D721Med (cell line): ENCODE results near the gene LSAMP.
"Not testable (repeated sequence)": the region's sequence is repeated elsewhere in the genome, so short reads cannot be mapped to it uniquely, and the experiment has no call there.

Experiments
- DNase-seq: peaks from one replicate; pipeline ENCODE4 v3.0.0; 2011; ENCODE audit warnings: low spot score; ENCODE audit not compliant: insufficient read length
- FAIRE-seq: peaks from 2 replicates; lab custom pipeline; 2011; peaks lifted over from hg19 to GRCh38; lab: Jason Lieb, UNC
- TF ChIP-seq, protein P1 (sequence below): IDR thresholded peaks from 2 replicates; pipeline ENCODE4 v1.5.1; 2012; ENCODE audit warnings: mild to moderate bottlenecking, control low read depth; ENCODE audit not compliant: insufficient read depth; ENCODE audit errors: missing control alignments

Gene LSAMP

DNA sequence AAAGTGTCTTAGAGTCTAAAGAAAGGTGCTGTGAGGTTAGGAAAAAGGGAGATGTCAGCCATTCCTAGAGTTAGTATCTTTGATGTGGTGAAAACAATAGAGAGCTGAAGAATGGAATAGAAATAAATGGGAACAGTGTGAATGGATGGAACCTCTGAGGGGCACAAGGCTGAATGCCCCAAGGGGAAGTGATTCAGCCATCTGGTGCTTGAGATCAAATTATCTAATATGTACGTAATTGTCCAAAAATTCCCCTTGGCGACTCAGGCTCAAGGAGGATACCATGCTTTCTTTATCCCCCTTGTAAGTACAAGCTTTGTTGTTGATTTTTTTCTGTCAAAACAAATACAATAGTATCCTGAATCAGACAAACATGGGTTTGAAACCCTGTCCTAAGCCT lies 361.6 kb downstream of the LSAMP start:
- DNase-seq (no peak), FAIRE-seq (no peak)
- TF ChIP-seq, protein P1, sequence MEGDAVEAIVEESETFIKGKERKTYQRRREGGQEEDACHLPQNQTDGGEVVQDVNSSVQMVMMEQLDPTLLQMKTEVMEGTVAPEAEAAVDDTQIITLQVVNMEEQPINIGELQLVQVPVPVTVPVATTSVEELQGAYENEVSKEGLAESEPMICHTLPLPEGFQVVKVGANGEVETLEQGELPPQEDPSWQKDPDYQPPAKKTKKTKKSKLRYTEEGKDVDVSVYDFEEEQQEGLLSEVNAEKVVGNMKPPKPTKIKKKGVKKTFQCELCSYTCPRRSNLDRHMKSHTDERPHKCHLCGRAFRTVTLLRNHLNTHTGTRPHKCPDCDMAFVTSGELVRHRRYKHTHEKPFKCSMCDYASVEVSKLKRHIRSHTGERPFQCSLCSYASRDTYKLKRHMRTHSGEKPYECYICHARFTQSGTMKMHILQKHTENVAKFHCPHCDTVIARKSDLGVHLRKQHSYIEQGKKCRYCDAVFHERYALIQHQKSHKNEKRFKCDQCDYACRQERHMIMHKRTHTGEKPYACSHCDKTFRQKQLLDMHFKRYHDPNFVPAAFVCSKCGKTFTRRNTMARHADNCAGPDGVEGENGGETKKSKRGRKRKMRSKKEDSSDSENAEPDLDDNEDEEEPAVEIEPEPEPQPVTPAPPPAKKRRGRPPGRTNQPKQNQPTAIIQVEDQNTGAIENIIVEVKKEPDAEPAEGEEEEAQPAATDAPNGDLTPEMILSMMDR, result no peak

DNA sequence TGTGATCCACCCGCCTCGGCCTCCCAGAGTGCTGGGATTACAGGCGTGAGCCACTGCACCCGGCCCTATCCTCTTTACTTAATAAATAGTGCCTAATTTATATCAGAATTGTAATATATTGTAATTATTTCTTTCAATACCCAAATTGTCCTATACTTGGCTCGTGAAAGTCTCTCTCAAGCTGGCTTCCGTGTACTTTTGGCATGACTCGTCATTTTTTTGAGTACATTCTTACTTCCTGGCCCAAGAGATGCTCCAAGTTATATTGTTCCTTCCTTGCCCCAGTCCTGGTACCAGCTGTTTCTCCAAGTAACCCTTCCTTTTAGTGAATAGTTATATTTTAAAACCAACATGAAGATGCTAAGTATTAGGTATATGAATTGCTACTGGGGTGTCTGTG lies 366.7 kb downstream of the LSAMP start:
- TF ChIP-seq, protein P1, result no peak
- no peak for DNase-seq
- FAIRE-seq, result no peak

DNA sequence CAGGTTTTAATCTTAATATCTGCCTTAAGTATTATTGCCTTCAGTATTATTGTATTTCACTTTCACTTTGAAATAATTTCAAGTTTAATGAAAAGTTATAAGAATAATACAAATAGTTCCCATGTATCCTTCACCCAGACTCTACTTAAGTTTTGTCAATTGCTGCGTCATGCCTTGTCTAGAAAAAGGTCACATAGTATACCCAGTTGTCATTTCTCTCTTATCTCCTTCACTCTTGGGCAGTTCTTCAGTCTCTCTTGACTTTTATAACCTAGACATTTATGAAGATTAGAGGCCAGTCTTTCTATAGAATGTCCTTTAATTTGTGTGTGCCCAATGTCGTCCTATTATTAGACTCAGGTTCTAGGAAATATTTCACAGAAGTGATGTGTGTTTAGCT lies 367.7 kb downstream of the LSAMP start:
- TF ChIP-seq, protein P1, result no peak
- DNase-seq (no peak), FAIRE-seq (no peak)

DNA sequence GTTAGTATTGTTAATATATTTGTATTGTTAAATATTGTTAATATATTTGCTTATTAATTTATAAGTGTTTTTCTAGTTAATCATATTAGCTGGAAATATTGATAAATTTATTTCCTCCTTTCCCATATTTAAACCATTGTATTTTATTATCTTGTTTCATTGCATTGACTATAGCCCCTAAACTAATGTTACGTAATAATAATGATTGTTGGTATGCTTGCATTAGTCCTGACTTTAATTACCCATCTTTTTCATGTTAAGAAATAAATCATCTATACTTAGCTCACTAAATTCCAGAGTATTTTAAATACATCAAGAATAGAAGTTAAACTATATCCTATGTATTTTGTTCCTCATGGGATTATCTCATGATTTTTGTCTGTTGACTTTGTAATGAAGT lies 368.2 kb downstream of the LSAMP start:
- FAIRE-seq (no peak), DNase-seq (no peak)
- TF ChIP-seq, protein P1, result no peak

DNA sequence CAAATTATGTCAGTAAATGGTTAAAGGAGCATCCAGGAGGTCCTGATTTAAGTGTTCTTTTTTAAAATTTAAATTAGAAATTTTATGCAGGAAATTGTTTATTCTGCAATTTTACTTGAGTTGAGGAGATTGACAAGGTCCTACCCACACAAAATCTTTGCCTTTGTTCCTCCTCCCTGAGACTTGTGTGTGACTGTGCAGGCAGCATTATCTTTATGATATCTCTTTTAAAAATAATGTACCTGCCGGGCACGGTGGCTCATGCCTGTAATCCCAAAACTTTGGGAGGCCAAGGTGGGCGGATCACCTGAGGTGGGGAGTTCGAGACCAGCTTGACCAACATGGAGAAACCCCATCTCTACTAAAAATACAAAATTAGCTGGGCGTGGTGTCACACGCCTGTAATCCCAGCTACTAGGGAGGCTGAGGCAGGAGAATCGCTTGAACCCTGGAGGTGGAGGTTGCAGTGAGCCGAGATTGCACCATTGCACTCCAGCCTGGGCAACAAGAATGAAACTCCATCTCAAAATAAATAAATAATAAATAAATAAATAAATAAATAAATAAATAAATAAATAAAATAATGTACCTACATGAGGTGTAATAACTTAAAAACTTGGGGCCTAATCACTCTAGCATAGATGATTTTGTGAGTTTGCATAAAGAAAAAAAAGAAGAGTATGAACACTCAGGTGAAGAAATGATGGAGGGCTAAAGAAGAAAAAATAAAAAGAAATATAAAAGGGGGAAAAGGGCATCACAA lies 374.6 kb downstream of the LSAMP start:
- FAIRE-seq, DNase-seq: not testable (repeated sequence)

DNA sequence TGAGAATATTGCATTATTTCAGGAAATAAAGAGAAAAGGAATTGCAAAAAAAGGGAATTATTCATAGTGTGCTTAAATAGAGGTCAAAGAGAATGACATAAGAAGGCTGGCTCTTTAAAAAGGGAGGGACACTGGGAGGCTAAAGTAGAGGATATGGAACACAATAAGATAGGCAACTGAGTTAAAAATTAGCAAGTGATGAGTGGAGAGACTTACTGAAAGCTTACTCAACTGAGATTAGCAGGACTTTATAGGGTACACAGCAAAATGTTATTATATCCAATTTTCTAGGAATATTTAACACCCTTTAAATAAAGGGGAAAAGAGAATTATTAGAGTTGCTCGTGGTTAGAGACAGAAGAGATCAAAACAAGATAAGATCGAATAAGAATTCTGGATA lies 375.2 kb downstream of the LSAMP start:
- TF ChIP-seq, protein P1, result no peak

DNA sequence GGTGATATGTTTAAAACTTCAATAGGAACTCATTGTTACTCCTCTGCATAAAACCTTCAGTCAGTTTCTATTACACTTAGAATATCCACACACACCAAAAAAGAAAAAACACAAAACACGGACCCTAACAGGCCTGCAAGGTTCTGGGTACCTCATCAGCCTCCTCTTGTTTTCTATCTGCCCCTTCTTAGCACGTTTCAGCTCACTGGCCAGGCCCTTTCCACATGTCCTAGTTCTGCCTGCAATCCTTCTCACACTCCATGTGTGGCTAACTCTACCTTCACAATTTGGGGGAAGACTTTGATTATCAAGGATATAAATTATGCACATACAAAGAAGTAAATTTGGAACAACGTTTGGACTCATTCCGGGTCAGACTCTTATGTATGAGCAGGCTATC lies 376.3 kb downstream of the LSAMP start:
- TF ChIP-seq, protein P1, result no peak
- FAIRE-seq (no peak), DNase-seq (no peak)

More for the DNA sequence above, 375.2 kb downstream of the LSAMP start:
- no peak for DNase-seq
- FAIRE-seq, result no peak
